GM11168 (cell line): ENCODE results near the gene PSMA2.

Experiments used
- in situ Hi-C: fragments of 300-500 bp; cut with MboI; formaldehyde crosslinking; loops from one replicate; pipeline ENCODE4 v1.12.0; 2022; ENCODE audit warnings: low sequenced_read_pairs; ENCODE audit not compliant: unreplicated experiment

Gene PSMA2

GRCh38 chr7:42931834-42932651 is at the start of gene PSMA2, which contains the start of gene MRPL32:
Gene PSMA2 (minus strand): TSS chr7:42932174. CDS start chr7:42932158, 16 bp downstream.
Gene MRPL32 (plus strand): TSS chr7:42932376. CDS start chr7:42932387, 11 bp downstream.
- in situ Hi-C loops: loop anchor here (10.0 to 25.0 kb wide), 3 partner anchors 333 to 780 kb away; no protein-coding TSS in a partner anchor

- in situ Hi-C loops: no loop called here
These were observed 49.6 kb upstream of the PSMA2 start for GRCh38 chr7:42981601-42982000.

DNA sequence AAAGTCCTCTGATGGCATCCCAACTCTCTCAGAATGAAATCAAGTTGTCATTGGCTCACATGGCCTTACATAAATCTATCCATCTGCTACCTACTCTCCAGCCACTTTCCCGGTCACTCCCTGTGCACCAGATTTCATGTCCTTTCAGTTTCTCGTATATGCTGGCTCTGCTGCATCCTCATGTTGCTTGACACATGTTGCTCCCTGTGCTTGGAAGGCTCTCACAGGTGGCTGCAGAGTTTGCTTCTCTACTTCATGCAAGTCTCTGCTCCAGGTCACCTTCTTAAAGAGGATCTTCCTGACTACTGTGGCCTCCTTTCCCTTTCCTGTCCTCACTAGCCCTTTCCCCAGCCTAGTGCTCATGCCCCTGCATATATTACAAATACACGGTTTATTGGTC is 48.5 kb upstream of the PSMA2 start:
- in situ Hi-C loops: no loop called here

DNA sequence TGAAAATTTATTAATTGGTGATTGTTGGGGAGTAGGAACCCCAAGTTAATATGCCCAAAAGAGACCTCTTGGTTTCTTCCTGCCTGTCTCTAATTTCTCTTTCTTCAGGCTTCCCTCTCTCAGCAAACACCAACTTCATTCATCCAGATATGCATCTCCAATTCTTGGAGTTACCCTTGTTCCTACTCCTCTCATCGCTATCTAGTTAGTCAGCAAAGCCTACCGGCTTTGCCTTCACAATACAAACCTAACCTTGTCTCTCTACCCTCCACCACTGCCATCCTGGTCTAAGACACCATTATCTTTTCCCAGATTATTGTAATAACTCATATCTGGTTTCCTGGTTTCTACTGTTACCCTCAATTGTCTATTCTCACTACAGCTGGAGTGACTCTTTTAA is 48.1 kb upstream of the PSMA2 start:
- in situ Hi-C loops: no loop called here

- in situ Hi-C loops: no loop called here
These were observed 46.5 kb upstream of the PSMA2 start for GRCh38 chr7:42978496-42978895.

GRCh38 chr7:42976371-42976770 is 44.4 kb upstream of the PSMA2 start:
- in situ Hi-C loops: no loop called here

DNA sequence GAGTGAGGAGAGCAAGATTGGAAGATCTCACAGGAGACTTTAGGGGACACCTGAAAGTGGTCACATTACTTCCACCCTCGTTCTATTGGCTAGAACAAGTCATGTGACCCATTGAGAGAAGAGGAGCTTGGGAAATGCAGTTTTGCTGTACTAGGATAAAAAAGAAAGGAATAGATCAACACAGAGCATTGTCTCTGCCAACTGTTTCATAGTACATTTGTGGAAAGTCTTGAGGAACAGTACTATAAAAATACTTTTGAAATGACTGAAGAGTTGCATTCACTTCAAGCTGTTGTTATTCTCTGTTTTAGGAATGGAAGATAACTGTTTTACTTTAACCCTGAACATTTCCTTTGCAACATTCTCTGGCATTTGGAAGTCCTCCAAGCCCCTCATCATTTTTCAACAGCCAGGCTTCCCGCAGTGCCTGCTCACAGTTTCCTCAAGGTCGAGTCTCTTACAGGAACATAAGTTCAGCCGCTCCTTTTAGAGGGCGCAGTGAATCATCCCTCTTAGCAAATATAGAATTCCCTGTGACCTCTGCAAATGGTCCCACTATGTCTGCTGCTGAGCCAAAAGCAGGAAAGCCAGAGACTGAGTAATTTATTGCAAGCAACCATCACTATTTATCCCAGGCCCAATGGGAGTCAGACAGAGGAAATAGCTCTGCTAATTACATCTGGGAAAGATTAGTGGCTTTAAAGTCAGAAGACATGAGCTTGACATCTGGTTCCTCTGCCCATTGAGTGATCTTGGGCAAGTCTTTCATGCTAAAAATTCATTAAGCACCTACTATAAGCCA is 40.9 kb upstream of the PSMA2 start:
- in situ Hi-C loops: no loop called here

GRCh38 chr7:42967391-42967790 is 35.4 kb upstream of the PSMA2 start:
- in situ Hi-C loops: no loop called here

GRCh38 chr7:42964849-42965805 is 33.2 kb upstream of the PSMA2 start:
- in situ Hi-C loops: no loop called here

- in situ Hi-C loops: no loop called here
These were observed 32.3 kb upstream of the PSMA2 start for GRCh38 chr7:42964293-42964692.

GRCh38 chr7:42961170-42961569 is 29.2 kb upstream of the PSMA2 start:
- in situ Hi-C loops: no loop called here

DNA sequence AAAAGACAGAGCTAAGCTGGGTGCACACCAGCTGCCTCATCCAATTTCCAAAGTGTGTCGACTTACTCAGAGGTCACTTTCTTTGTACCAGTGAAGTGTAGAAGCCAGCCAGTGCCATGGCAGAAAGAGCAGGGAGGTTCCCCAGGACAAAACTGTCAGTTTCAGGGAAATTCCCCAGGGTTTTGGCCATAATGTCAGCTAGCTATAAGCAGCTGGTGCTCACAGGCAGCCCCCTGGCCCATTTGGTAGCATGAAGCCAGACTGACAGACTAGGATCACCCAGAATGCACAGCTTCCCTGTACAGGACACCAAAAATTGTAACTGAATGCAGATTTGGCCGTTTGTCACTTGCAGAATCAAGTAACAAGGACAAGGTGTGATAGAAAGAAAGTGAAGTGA is 28.8 kb upstream of the PSMA2 start:
- in situ Hi-C loops: no loop called here

DNA sequence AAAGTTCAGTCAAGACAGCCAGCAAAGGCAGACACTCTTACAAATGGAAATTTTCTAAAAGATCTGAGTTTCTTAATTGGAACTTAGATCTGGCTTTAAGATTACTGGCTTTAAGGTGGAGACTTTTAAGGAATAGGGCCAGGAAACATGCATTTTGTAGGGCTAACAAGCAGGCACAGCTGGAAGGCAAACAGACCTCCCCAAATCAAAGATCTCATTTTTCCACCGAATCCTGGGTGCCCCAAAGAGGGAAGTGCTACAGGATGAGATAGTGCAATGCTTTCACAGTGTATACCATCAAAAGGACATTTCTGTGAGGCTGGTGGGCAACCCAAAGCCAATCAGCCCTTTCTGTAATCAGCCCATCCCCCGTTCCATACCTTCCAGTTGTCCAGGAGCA is 27.6 kb upstream of the PSMA2 start:
- in situ Hi-C loops: no loop called here

- in situ Hi-C loops: no loop called here
These were observed 24.1 kb upstream of the PSMA2 start for GRCh38 chr7:42956062-42956461.

GRCh38 chr7:42953994-42954393 is 22.0 kb upstream of the PSMA2 start:
- in situ Hi-C loops: no loop called here

DNA sequence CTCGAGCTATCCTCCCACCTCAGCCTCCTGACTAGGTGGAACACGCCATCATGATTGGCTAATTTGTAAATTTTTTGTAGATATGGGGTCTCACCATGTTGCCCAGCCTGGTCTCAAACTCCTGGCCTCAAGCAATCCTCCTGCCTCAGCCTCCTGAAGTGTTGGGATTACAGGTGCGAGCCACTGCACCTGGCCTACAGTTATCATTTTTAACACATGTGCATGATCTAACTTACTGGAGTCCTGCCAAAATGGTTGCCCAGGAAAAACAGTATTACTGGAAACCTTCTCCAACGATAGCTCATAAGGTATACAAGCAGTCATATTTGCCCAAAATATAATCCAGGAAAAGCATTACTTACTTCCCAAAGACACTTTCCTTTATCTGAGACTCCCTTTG is 20.4 kb upstream of the PSMA2 start:
- in situ Hi-C loops: no loop called here

- in situ Hi-C loops: no loop called here
These were observed 18.4 kb upstream of the PSMA2 start for GRCh38 chr7:42950417-42950816.

- in situ Hi-C loops: loop anchor here (25.0 kb wide), 2 partner anchors 515 to 765 kb away; no protein-coding TSS in a partner anchor
These were observed 15.5 kb upstream of the PSMA2 start for GRCh38 chr7:42947521-42947920.

DNA sequence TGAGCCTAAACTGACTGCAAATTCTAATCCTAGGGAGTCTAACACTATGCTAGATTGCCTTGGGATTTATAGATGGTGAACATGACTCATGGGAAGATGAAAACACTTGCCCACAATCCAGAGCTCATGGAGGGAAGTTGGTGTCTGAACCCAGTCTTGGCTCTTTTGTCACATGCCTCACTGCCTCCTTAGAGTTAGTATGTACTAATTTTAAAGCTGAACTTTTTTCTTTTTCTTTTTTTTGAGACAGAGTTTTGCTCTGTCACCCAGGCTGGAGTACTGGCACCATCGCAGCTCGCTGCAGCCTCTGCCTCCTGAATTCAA is 14.6 kb upstream of the PSMA2 start:
- in situ Hi-C loops: loop anchor here (25.0 kb wide), 2 partner anchors 516 to 766 kb away; no protein-coding TSS in a partner anchor
